ENCODE results near the gene SPINDOC.
"Not testable (repeated sequence)": the region's sequence is repeated elsewhere in the genome, so short reads cannot be mapped to it uniquely, and the experiment has no call there.

Gene SPINDOC

GRCh38 chr11:63813035-63813562, at the start of gene SPINDOC:
TSS of gene SPINDOC (plus strand) at chr11:63813456. CDS start at chr11:63813687, 231 bp downstream.
- DNase-seq: peak; percentile 48

- DNase-seq: no peak
These were observed 49.5 kb upstream of the SPINDOC start for GRCh38 chr11:63763496-63764339.

DNA sequence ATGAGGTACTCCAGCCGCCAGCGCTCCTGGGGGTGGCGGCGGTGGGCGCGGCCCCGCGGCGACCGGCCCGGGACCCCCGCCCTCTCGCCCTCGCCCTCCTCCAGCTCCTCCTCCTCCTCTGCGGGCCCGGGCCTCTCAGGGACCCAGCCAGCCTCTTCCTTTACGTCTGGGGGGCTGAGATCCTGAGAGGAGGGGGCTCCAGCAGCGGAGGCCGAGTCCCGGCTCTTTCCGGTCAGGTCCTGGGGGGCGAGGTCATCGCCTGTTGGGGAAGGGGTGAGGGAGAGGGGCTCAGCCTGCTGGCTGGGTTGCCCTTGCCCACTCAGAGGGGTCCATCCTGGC, 48.9 kb upstream of the SPINDOC start:
- no peak for DNase-seq

DNA sequence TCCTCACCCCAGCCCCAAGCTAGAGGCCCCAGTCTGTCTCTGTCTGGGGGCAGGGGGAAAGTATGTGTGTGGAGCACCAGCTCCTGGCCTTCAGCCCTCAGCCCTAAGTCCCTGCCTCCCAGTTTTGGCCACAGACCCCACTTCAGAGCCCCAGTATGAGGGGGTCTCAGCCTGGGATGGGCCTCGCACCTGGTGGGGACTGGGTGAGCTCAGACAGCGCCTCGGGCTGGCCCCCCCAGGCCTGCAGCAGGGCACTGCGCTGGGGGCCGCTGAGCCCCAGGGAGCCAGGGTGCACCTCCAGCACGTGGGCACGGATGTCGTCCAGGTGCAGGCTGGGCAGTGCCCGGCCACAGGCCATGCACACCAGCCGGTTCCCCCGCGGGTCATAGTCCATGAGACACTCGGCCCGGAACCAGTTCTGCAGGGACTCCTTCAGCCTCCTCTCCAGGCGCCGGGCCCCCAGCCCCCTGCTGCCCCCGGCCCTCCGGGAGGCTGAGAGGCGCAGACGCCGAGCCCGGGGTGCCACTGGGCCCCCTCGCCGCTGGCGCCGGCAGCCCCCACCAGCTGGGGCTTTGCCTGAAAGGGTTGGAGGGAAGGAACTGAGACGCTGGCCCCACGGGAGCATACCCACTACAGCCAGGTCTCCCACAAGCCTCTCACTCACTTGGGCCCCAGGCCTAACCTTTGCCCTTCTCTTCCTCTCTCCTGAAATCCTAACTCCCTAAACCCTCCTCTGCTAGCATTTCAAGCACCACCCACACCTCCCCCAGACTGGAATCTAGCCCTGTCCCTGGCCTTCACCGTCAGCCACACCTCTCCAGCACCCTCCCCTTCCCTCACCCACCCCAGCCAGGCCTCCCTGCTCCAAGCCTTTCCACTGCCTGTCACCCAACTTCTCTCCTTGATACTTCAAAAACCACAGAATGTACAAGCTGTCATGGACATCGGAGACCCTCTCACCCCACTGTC, 48.3 kb upstream of the SPINDOC start:
- DNase-seq: no peak

DNA sequence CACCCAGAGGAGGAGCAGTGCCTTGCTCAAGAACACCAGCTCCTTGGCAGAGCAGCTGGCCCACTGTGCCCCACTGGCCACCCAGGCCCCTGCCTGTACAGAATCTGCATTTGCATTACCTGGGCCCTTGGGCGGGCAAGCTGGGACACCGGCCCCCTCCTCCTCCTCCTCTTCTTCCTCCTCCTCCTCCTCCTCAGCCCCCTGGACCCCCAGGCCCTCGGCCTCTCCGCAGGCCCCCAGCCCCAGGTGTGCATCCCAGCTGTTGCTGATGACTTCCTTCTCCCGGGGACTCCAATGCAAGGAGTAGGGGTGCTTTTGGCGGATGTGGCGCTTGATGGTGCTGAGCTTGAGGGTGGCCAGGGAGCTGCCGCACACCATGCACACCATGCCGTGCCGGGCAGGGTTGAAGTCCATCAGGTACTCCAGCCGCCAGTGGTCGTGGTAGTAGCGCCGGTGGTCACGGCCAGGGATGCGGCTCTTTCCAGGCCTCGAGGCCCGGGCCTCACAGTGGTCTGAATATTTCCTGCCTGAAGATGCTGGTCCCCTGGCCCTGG, 47.5 kb upstream of the SPINDOC start:
- no peak for DNase-seq

DNA sequence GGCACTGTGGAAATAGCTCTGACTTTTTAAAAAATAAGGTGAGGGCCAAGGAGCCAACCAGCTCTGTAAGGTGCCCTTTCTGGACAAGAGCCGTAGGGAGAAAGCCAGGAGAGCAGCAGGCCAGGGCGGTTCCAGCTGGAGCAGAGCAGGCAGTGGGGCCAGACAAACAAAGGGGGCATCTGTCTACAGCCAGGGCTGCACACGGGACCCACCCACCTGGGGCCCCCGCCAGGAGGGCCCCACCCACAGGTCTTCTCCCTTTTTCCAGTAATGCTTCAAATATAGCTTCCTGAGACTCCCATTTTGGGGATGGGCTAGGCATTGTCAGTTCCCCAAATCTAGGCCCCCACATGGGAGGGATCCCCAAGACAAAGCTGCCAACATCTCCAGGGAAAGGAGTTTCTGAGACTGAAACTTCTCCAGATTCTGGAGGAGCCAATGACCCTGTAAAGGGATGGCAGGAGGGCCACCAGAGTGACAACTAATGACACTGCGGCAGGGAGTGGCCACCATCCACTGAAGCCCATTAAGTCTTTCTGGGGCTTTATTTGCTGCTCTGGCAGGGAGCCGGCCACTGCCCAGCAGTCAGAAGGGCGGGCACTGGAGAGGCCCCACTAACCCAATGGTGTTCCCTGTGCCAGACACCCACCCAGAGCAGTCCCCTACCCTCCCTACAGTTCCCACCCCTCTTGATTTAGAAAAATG, 46.6 kb upstream of the SPINDOC start:
- no peak for DNase-seq

DNA sequence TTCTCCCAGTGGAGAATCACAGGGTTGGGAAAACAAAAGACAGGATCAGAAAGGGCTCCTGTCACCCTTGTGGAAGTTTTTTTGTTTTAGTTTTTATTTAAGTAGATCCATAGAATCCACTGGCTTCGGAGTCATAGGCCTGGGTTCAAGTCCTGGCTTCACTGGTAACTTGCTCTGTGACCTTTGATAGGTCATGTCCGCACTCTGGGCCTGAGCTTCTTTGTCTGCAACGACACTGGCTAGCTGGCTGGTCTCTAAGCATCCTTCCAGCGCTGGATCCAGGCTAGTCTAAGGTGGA, 46.0 kb upstream of the SPINDOC start:
- DNase-seq: no peak

- peak; percentile 35 for DNase-seq
These were observed 45.6 kb upstream of the SPINDOC start for GRCh38 chr11:63767565-63768236.

GRCh38 chr11:63768237-63769041, 44.8 kb upstream of the SPINDOC start, which contains the start of gene ZFTA:
TSS of gene ZFTA (minus strand) at chr11:63768775. CDS start at chr11:63768622, 153 bp downstream.
- no peak for DNase-seq

- no peak for DNase-seq
These were observed 44.1 kb upstream of the SPINDOC start for GRCh38 chr11:63769042-63769713.

GRCh38 chr11:63769714-63770455, 43.4 kb upstream of the SPINDOC start:
- DNase-seq: no peak

DNA sequence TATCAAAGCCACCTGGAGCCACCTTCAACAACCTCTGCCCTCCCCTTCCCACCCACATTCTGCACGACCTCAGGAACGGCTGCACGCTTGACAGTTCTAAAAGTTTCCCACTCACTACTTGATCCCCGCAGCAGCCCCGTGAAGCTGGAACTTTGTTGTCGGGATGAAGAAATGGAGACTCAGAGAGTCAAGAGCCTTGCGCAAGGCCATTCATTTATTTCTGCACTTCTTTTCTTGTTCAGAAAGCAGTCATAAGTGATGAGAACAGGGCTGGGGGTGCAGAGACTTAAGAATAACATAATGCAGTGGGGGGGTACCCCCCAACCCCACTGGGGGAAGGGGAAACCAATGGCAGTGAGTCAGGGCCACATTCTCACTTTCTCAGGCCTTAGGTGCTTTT, 42.5 kb upstream of the SPINDOC start:
- no peak for DNase-seq

DNA sequence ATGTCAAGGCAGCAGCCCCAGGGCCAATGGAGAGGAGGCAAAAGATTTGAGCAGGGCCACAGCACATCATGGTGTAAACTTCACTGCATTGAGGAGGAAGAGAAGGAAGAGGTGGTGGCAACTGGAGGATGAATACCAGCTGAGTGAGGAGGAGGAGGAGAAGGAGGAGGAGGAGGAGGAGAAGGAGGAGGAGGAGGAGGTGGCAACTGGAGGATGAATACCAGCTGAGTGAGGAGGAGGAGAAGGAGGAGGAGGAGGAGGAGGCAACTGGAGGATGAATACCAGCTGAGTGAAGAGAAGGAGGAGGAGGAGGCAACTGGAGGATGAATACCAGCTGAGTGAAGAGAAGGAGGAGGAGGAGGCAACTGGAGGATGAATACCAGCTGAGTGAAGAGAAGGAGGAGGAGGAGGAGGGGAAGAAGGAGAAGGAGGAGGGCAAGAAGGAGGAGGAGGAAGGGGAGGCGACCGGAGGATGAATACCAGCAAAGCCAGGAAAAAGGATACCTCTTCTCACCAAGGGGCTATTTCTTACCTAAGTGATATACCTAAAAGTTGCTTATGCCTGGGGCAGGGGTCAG, 41.4 kb upstream of the SPINDOC start:
- DNase-seq: not testable (repeated sequence)

DNA sequence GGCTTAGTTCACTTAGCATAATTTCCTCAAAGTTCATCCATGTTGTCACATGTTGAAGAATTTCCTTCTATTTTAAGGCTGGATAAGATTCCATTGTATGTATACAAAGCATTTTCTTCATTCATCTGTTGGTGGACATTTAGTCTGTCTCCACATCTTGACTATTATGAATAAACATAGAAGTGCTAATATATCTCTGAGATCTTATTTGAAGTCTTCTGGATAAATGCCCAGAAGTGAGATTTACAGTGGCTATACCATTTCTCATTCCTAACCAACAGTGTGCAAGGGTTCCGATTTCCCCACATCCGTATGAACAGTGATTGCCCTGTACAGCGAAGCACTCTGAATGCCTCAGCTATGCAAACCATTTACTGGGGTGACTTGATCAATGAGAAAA, 38.1 kb upstream of the SPINDOC start:
- DNase-seq: no peak

DNA sequence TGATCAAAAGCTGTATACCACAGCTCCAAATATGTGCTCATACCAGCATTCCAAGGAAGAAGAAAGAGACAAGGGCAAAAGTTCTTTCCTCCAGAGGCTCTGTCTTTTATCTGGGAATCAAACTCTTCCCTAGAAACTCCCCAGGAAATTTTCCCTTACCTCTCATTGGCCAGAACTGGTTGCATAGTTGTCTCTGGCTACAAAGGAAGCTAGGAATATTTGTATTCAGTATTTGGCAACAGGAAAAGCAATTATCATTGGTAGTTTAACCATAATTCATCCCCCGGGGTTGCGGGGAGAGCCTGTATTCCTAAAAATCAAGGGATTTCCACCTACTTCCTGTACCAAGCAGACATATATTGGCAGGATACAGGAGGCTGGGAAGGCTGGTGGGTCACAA, 34.2 kb upstream of the SPINDOC start:
- no peak for DNase-seq

DNA sequence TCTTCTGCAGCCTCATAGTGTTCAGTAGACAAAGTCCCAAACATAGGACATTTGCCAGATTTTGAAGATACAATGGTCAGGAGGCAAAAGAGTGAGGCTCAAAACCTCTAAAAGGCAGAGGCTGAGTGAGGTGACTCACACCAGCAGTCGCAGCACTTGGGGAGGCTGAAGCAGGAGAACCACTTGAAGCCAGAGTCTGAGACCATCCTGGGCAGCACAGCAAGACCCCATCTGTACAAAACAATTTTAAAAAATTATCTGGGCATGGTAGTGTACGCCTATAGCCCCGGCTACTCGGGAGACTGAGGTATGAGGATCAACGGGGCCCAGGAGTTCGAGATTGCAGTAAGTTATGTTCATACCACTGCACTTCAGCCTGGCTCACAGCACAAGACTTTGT, 30.5 kb upstream of the SPINDOC start:
- DNase-seq: no peak

- no peak for DNase-seq
These were observed 29.2 kb upstream of the SPINDOC start for GRCh38 chr11:63783925-63784592.

GRCh38 chr11:63785823-63786222, 27.4 kb upstream of the SPINDOC start:
- no peak for DNase-seq
